Measurements from ENCODE around the gene WNT5A.
"Not testable (repeated sequence)": the region's sequence is repeated elsewhere in the genome, so short reads cannot be mapped to it uniquely, and the experiment has no call there.

WNT5A gene

DNA sequence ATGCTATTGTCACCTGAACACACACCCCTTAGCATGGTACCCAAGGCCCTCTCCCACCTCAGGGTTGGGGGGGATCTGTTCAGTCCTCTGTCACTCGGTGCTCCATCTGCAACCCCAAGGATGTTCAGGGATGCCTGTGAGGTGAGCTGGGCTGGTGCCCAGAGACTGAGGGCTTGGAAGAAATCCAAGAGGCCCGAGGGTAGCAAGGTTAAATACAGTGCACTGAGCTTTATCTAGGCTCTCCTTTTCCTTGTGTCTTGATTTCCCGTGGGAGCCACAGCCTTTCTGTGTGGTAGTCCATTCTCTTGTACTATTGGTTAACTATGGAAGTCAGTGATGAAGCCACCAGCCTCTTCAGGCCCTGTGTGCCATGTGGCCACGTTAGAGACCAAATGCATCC lies 18.7 kb upstream of the WNT5A start:
- DNase-seq (ENCODE audit: low read depth in 2 of 2) = no peak

DNA sequence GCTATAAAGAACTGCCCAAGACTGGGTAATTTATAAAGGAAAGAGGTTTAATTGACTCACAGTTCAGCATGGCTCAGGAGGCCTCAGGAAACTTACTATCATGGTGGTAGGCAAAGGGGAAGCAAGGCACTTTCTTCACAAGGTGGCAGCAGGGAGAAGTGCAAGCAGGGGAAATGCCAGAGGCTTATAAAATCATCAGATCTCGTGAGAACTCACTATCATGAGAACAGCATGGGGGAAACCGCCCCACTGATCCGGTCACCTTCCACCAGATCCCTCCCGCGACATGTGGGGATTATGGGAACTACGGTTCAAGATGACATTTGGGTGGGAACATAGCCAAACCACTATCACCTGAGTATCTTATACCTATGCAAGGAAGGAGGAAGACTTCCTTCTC lies 18.0 kb upstream of the WNT5A start:
- DNase-seq (ENCODE audit: low read depth in 2 of 2) = not testable (repeated sequence)

DNA sequence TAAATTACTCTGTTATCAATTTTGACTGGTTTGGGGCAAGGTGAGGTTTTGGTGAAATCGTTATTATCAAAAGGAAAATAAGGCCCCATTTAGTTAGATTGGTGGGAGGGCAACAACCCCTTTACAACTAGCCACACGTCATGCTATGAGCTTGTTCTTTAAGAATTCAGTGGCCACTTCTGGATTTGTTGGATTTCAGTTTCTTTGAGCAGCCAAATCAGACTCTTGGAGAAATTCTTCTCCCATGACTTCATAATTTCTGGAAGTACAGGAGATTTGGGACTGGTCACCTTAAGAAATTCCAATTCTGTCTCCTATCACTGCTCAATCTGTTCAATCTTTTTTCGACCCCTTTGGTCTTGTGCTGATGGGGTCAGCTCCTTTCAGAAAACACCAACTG lies 14.8 kb upstream of the WNT5A start:
- DNase-seq (ENCODE audit: low read depth in 2 of 2) = no peak

DNA sequence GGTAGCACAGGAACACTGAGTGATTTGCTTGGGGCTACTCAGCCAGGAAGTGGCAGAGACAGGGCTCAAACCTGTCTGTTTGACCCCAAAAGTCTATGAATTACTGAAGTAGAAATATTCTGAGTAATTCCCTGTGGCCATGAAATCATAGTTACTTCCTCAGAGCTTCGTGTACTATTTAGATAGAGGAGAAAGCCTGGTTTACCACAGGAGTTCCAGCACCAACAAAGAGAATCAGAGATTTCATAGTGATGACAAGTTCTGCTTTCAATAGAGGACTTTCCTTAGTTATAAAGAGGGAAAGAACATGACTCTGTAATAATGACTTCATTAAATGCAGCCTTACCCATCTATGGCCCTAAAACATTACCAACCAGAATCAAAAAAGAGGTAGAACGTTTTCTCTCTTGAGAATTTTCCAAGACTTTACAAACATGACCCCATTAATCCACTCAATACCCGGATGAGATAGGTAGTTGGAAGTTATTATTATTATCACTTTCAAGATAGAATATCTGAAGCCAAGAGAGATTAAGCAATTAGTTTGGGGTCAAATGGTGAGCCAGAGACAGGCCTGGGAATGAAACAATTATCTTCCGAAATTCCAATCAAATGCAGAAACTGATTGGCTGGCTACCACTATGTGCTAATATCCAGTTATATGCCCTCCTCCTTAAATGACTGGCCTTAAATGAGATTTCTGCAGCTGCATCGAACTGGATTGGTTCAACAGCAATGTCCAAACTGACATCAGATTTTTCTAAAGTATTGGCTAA lies 13.6 kb upstream of the WNT5A start:
- DNase-seq (ENCODE audit: low read depth in 2 of 2) = no peak

DNA sequence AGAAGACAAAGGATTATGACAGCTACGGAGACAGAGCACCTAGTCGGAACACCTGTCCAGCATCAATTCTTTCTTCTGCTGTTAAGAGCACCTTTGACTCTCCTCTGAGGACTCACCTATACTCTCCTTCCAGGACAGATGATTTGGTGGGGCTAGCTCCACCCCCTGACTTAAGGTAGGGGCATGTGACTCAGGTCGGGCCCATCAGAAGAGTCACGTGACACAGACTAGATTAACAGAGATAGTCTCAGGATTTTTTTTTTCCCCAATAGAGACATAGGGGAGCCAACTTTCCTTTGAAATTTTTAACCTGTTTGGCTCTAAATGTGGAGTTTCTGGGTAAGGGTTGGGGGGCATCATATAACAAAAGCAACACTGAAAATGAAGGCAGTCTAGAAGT lies 11.4 kb upstream of the WNT5A start:
- no peak for DNase-seq (ENCODE audit: low read depth in 2 of 2)

DNA sequence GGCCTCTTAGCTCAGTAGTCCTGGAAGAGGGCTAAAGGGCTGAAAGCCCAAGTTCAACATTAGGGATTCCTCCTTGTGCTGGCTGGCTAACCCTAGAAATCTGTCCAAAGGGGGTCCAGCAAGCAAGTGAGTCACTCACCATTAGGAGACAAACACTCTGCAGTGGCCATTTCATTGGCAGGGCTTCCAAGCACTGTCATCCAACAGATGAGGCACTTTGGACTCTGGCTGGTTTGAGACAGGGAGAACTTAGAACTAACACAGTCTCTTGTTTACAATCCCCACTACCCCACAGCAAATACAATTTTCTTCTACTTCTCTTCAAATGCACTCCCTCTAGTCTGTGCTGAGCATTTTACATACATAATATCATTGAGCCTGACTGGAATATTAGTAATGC lies 10.1 kb upstream of the WNT5A start:
- no peak for DNase-seq (ENCODE audit: low read depth in 2 of 2)

DNA sequence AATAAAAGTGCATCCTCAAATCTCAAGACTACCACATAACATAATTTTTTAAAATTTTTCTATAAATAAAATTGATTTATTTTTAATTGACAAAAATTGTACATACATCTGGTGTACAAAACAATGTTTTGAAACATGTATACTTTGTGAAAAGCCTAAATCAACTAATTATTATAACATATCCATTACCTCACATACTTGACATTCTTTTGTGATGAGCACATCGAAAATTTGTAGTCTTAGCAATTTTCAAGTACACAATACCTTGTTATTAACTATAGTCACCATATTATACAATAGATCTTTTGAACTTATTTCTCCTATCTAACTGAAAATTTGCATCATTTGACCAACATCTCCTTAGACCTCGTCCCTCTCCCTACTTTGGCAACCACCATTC lies 7.9 kb upstream of the WNT5A start:
- DNase-seq (ENCODE audit: low read depth in 2 of 2) = no peak

DNA sequence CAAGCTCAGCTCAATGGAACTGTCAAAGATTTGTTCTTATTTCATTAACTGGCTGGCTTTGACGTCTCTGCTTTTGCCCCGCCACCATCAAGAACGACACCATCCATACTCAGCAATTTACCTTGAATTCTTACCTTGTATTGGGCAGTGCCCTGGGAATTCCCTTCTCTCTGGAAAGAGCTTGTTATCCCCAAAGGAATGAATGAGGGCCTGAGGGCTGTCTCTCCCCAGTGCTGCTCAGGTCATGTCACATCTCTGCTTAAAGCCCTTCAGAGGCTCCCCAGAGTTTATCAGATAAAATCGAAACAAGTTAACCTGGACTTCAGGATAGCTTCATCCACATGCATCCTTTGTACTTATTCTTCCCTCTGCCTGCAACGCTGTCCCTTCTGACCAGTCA lies 5.9 kb upstream of the WNT5A start:
- no peak for DNase-seq (ENCODE audit: low read depth in 2 of 2)

DNA sequence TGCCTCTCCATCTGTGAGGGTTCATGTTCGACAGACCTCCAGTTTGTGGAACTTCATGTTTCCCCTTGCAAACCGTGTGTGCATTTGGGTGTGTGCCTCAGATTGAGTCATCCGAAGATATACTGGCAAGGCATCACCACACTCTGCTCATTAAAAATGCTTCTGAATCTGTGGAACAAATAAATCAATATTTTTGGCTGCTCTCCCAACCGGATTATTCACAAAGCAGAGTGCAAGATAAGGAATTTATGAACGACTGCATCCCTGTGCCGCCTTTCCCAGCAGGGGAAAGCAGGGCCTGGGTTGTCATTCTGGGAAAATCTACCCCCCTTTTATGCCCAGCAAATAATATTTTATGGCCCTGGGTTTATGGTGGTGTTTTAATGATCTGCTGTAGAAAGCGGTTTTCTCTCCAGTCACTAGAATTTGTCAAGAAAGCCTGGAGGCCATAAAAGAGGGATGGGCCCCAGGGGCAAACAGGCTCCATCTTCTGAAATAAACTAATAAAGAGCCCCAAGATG lies 4.2 kb upstream of the WNT5A start:
- no peak for DNase-seq (ENCODE audit: low read depth in 2 of 2)

DNA sequence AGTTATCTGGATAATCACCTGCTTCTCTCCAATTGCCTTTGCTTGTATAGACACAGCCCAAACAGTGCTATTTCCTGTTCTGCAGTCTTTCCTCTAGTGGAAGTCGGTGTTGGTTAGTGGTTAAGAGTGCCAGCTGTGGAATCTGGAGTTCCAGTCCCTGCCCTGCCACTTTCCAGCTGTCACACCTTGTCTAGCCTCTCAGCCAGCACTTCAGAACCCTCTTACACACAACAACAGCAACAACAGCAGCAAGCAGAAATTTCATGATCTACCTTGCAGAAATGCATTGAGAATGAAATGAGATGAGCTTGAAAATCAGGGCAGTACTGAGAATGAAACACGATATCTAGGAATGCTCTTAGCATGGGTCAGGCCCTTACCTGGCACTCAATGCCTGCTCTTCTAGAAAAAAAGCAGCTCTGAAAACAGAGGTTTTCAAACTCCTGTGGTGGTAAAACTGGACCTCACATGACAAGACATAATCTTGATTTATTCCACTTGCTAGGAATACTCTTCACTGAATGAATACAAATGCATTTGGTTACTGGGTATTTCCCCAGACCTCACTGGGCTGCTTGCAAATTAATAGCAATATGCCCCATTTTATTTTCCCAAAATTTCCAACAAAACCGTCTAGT lies 3.3 kb upstream of the WNT5A start:
- no peak for DNase-seq (ENCODE audit: low read depth in 2 of 2)

DNA sequence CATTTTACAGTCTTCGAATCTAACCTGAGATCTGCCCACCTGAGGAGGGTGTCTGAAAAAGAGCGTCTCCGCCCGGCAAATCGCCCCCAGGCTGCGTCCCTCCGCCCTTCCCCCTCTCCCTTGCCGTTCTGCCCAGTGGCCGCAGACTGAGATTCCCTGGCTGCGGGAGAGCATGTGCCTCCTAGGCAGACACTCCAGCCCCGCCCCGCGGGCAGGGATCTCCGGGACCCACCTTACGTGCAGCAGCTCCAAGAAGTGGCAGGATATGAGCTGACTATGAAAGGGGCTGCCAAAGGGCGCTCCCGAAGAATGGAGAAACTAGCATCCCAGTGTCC lies 2.7 kb upstream of the WNT5A start:
- DNase-seq (ENCODE audit: low read depth in 2 of 2) = no peak

DNA sequence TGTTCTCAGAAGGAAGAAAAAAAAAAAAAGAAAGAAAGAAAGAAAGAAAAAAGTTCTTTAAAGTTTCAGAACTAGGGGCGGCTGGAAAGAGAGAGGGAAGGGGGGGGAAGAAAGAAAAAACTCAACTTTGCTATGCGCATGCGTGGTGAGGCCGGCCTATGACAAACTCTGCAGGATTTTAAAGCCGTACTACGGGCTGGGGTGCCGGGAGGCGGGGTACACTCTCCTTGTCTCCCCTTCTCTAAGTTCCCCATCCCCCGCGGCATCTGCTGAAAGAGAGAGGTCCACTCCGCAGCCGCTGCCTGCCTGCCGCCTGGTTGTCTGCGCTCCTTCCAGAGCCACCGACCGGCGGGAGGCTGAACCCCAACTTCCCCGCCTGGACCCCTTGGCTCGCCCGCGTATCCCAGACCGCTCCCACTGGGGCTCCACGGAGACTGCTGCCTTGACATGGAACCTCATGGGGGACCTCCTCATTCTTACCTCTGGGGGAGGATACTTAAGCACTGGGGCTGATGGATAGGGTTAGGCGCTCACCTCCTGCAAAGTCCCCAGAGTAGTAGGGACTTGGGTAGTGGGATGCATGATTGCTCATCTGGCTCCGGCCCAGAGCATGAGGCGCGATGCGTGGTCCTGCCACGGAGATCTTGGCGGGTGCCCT lies 1.4 kb upstream of the WNT5A start:
- DNase-seq (ENCODE audit: low read depth in 2 of 2) = no peak

DNA sequence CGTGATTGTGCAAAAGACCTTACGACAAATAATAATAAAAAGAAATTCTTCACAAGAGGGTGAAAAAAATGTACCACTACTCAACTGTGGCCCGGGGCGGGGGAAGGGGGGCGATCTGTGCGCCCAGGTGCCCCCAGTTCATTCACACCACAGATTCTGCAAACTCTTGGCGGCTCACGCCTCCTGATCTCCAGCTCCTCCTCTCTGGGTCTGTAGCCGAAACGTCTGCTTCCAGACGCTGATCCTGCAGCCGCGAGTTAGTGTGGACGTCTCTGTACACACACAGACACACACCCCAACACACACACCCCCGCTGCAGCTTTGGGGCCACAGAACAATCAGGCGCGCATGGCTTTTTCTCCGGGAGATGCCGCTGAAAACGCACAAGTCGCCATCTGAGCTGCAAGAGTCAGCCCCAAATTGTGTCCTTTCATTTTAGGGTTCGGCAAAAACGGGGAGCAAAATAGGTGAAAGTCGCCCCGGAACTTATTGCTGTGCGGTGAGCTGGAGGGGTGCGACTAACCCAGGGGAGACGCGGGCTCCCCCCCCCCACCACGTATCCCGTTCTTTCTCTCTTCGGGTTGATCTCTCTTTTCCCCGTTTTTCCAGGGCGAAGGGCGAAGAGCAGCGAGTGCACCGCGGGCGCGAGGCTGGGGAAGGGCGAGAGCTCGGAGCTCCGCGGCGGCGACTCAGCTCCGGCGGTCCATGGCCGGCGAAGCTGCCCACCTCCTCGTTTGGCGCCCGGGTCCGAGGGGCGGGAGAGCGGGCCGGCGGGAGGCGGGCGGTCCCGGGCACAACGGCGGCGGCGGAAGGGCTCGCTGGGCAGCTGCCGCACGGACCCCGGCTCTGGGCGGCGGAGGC lies 505 bp upstream of the WNT5A start:
- DNase-seq (ENCODE audit: low read depth in 2 of 2) = no peak

DNA sequence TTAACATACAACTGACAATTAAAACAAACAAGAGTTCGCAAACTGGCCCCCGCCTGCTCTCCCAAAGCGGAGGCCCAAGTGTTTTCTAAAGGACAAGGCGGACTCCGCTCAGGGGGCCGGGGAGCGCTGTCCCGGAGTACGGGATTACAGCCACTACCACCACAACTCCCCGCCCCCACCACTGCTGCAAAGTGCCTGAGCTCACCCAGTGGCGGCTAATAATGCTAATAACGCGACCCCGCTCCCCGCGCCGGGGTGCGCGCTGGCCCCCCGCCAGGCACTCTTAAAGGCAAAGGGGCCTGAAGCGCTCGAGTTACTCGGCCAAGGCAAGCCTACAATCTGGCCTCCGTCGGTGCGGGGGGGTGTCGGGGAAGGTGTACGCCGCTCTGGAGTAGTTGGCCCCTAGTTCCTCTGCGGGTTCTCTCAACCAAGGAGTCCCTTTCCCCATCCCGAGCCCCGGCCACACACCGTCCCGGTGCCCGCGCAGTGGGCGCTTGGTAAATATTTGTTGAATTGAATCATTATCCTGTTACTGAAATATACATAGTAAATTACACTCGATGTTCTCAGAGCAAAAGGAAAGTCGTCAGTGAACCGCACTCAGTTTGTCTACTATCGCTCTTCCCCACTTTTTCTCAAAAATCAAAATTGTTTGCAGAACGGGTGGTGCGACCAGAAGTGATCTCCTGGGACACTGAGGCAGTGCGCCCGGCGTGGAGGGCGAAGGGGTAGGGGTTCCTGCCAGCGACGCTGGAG lies 827 bp downstream of the WNT5A start:
- no peak for DNase-seq (ENCODE audit: low read depth in 2 of 2)

DNA sequence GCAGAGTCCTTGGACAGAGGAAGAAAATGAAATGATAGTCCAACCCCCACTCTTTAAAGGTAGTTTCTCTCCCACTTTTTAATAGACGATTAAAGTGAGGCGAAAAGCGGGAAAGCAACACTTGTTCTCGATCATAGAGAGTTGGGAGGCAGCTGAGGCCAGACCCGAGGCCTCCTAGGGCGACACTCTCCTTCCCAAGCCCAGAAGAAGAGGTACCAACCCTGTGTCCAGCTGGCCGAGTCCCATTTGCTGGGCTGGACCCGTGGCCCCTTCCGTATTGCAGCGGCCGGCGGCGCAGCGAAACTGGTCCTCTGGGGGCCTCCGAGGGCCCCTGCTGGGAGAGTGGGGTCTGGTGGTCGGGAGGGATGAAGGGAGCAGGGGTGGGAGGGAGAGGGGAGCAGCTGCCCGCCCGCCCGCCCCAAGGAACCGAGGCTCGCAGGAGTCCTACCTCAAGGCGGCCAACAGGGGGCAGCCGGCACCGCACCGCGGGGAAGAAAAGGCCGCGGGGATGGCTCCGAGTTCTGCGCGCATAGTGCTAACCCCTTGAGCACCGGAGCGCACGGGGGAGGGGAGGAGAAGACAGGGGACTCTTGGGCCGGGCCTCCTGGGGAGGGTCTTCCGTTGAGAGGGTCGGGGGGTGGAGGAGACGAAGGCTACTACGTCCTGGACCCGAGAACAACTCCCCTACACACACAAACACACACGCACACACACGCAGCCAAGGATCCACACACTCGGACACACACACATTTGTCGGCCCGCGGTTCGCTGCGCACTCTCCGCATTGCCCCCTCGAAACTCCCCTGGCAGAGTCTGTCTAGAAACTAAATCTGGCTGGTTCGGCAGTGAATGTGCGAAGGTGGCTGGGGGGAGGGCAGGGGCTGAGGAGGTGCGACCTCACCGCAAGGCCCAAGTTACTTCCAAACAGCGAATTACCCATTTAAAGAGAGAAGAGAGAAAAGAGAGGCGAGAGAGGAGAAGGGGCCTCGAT lies 2.0 kb downstream of the WNT5A start:
- no peak for DNase-seq (ENCODE audit: low read depth in 2 of 2)

DNA sequence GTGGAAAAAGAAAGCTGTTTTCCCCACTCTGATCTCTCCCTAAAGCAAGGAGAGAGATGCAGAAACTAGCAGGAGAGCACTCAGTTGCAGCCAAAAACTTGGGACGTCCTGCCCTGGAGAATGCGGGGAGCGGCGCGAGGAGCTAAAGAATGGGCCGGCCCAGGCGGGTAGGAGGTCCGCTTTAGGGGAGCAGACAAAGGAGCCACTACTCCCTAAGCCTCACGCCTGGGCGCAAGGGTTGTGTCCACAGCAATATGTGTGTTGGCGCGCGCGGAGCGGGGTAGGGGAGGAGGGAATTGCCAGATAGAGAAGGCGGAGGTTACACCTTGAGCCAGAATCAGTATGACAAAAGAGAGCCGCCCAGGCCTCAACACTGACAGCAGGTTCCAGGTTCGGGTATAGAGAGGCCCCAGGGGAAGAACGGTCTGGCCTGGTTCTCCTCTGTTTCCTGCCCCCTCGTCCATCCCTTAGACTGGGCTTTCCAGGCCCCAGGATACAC lies 2.9 kb downstream of the WNT5A start:
- no peak for DNase-seq (ENCODE audit: low read depth in 2 of 2)

DNA sequence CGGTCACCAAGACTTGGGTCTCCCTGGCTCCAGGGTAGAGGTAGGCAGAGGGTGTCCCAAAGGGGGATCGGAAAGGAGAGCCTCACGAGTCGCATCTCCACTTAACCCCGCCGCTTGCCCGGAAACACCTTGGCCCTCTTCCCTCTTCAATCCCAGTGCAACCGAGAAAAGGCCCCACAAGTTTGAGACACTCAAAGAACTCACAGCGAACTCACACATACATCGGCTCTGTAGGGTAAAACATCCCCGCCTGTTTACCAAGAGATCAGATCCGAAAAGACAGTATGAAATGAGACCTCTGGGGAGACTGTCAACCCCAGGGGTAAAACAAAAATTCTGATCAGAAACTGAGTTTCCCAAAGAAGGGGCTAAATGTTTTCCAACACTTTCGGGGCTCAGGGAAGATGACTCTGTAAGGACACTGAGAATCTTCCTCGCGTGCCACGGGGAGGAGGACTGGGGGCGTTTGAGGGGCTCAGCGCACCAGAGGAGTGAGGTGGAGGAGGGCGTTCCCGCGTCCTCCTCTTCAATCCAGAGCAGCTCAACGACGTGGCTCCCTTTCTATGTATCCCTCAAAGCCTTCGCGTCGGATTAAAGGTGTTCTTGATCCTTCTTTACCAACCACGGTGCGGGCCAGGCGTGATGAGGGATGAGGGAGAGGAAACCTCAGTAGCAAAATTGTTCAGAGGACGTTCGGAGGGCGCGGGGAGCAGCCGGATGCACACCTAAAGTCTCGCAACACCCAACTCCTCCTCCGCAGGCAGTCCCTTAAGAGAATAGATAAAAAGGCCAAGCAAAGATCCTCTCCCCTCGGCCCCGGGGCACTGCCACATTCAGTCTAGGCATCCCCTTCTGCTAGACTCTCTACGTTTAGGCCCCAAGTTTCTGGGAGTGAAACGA lies 3.7 kb downstream of the WNT5A start:
- DNase-seq (ENCODE audit: low read depth in 2 of 2) = no peak

DNA sequence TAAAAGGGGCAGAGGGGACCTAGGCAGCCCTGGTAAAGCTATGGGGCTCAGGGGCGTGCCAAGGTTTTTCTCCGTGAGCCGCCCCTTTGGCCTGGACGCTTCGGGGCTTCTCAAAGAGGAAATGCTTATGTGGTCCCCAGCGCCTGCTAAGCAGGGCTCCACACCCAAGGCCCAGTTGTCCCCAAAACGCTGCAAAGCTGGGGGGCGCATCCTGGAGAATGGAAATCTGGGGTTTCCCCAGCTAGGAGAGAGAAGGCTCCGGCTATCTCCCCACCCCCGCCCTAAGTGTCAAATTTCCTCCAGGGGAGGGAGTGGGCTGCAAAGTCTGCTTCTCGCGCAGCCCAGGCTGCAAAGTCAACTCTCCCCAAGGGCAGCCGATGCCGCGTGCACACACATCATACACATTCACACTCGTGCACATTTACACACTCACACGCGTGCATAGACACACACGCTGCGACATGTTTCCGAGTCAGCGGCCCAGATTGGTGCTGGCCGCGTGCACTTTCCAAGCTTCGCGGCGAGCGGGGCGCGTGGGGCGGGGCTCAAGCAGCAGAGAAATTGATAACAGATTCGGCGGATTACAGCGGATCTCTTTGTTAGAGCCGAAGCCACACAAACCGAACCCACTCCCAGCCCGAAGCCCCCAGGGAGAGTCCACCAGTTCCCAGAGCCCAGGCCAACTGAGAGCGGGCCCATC lies 4.5 kb downstream of the WNT5A start:
- no peak for DNase-seq (ENCODE audit: low read depth in 2 of 2)
